ENCODE data around the gene NPW.

NPW gene

DNA sequence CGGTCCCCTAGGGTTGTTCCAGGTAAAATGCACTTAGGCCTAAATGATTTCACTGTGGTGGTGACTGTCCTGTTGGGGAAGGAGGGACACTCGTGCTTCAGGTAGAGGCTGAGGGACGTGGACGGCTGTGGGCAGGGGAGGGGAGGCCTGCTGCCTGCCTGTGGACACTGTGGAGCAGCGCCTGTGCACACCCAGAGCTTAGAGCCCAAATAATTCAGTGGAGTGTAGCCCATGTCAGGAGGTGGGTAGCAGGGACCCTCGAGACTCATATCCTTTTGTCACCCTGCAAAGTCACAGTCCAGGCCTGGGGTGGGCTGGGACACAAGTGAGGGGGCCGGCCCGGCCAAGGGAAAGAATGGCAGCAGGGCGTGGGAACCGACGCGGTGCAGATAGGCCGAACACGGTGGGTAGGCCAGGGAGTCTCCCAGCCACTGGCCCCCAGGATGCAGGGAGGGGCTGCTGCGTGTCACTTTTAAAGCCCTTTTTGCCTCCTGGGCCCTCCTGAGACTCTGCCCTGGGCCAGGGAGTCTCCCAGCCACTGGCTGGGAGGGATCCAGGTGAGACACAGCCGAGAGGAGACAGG is 6.4 kb downstream of the NPW start:
- peak overlapping the region; percentile 51 for H3K4me3 ChIP-seq (ENCODE audit: low read depth, low read length)
- TF ChIP-seq CTCF (IDR thresholded peaks at IDR 0.05; ENCODE audit: low read depth, low read length): no peak

- H3K4me3 ChIP-seq (ENCODE audit: low read depth, low read length): peak within 1 kb of the TSS; percentile 71
- no peak for TF ChIP-seq CTCF (IDR thresholded peaks at IDR 0.05; ENCODE audit: low read depth, low read length)
Observed at GRCh38 chr16:2026461-2027023, 7.0 kb downstream of the NPW start, which contains the start of gene NHERF2. Gene NHERF2, plus strand, starts transcription at chr16:2026902. Its CDS starts 104 bp downstream, at chr16:2027006.

DNA sequence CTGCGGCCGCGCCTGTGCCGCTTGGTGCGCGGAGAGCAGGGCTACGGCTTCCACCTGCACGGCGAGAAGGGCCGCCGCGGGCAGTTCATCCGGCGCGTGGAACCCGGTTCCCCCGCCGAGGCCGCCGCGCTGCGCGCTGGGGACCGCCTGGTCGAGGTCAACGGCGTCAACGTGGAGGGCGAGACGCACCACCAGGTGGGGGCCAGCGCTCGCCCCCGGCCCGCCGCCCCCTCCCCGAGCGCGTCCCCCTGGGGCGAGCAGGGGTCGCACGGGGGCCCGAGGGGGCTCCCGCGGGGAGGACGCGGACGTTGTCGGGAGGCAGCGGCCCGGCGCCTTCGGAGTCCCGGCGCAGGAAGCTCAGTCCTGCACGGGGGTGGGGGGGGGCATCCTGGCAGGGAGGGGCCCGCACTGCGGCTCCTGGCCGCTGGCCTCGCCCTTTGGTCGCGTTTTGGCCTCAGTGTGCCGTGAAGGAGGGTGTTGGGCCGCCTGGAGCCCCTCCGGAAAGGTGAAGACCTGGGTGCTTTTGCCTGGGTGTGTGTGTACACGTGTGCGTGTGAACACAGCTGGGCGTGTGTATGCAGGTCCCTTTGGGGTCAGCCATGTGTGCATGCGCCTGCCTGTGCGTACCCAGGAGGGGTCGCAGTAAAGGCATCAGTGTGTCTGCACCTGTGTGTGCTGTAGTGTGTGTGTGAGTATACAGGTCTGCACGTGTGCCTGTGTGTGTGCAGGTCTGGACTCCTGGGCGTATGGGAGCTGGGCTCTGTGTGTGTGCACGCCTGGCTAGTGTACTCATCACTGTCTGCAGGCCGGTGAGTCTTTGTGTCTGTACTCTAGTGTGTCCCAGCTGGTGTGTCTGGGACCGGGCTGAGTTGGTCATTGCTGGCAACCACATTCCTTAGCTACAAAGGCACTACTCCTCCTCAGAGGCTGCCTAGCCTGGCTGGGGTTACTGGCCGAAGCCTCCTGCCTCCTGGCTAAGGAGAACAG is 7.7 kb downstream of the NPW start:
- peak overlapping the region; percentile 71 for H3K4me3 ChIP-seq (ENCODE audit: low read depth, low read length)
- TF ChIP-seq CTCF (IDR thresholded peaks at IDR 0.05; ENCODE audit: low read depth, low read length): no peak

GRCh38 chr16:2028146-2028545 is 8.6 kb downstream of the NPW start:
- H3K4me3 ChIP-seq (ENCODE audit: low read depth, low read length): peak overlapping the region; percentile 71
- TF ChIP-seq CTCF (IDR thresholded peaks at IDR 0.05; ENCODE audit: low read depth, low read length): no peak

GRCh38 chr16:2028620-2029220 is 9.1 kb downstream of the NPW start:
- peak overlapping the region; percentile 71 for H3K4me3 ChIP-seq (ENCODE audit: low read depth, low read length)
- no peak for TF ChIP-seq CTCF (IDR thresholded peaks at IDR 0.05; ENCODE audit: low read depth, low read length)

DNA sequence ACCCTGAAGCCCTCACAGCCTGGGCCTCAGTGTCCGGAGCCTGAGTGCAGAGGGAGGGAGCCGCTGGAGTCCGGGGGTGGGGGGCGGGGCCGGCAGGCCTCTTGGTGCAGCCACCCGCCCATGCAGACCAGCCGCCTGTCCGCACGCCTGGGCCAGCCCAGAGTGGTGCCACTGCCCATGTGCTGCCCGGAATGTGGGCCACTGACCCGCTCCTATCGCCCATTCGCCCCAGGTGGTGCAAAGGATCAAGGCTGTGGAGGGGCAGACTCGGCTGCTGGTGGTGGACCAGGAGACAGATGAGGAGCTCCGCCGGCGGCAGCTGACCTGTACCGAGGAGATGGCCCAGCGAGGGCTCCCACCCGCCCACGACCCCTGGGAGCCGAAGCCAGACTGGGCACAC is 9.8 kb downstream of the NPW start:
- no peak overlapping the region for H3K4me3 ChIP-seq (ENCODE audit: low read depth, low read length)
- no peak for TF ChIP-seq CTCF (IDR thresholded peaks at IDR 0.05; ENCODE audit: low read depth, low read length)
